ENCODE data around the gene UGT1A5.

DNA sequence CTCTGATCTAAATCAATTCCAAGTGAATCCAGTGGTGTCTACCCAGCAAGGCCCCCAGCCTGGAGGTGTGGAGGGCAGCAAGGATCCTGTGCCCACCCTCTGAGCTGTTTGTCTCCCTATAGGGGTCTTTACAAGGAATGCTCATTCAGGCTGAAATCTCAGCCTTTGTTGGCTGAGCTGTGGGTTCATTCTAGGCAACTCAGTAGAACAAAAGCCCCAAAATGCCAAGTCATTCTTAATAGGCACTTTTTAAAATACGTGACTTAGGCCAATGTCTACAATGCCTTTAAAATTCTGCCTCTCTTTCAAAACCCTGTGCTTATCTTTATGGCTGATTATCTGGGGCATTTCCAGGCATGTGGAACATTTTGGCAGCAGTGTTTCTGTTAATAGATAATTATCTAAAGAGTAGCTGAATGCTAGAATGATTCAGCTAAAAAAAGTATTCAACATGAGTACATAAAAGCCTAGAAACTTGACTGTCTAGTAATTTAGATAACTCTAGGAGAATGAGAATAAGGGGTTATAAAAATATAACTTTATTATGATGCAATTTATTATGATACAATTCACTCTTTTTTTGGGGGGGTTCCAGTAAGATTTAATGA, 12.6 kb upstream of the UGT1A5 start:
- TF ChIP-seq CTCF (IDR thresholded peaks at IDR 0.05): no peak
- no peak for TF ChIP-seq POLR2A (IDR thresholded peaks at IDR 0.05)
- peak in 1 of 2 donors; percentile 43 for TF ChIP-seq POLR2AphosphoS5 (IDR thresholded peaks at IDR 0.05; ENCODE audit: insufficient read depth in 1 of 2, low read depth in 1 of 2)

All from vagina (tissue), 2 donors.